H9 (cell line): ENCODE results near the gene CD300LG. TPM values are rescaled to one million over a fixed set of nuclear protein-coding genes. Genes with fewer than 3 reads are reported as not detected.
A peak's percentile ranks its signal among the peaks of the same experiment; 100 is the strongest.

Experiments used
- DNase-seq: peaks from one replicate; pipeline ENCODE4 v3.0.0-alpha.2; 2017
- H2AFZ ChIP-seq: one replicate; pipeline ENCODE4 v1.6.1; 2013; ENCODE audit warnings: mild to moderate bottlenecking, low read length, control low read depth, moderate library complexity
- H2AK5ac ChIP-seq: 2 replicates; pipeline ENCODE4 v1.6.1; 2013; ENCODE audit warnings: low read length, control low read depth, mixed read lengths; ENCODE audit not compliant: insufficient read length
- H2BK120ac ChIP-seq: one replicate; pipeline ENCODE4 v1.6.1; 2013; ENCODE audit warnings: low read depth, mild to moderate bottlenecking, low read length, control low read depth, inconsistent platforms; ENCODE audit not compliant: poor library complexity, severe bottlenecking
- H2BK12ac ChIP-seq: 2 replicates; pipeline ENCODE4 v1.6.1; 2013; ENCODE audit warnings: low read length, control low read depth, mixed read lengths, low read depth; ENCODE audit not compliant: insufficient read length
- H2BK15ac ChIP-seq: 2 replicates; pipeline ENCODE4 v1.6.1; 2013; ENCODE audit warnings: low read depth, low read length, control low read depth
- H2BK20ac ChIP-seq: one replicate; pipeline ENCODE4 v1.6.1; 2013; ENCODE audit warnings: low read depth, mild to moderate bottlenecking, low read length, control low read depth, inconsistent platforms; ENCODE audit not compliant: poor library complexity, severe bottlenecking
- H2BK5ac ChIP-seq: 2 replicates; pipeline ENCODE4 v1.6.1; 2013; ENCODE audit warnings: low read length, control low read depth, mixed read lengths; ENCODE audit not compliant: insufficient read length
- H3K14ac ChIP-seq: 2 replicates; pipeline ENCODE4 v1.6.1; 2013; ENCODE audit warnings: low read length, control low read depth; ENCODE audit not compliant: insufficient read depth
- H3K18ac ChIP-seq: 2 replicates; pipeline ENCODE4 v1.6.1; 2013; ENCODE audit warnings: low read depth, mild to moderate bottlenecking, mixed read lengths, low read length, control low read depth; ENCODE audit not compliant: insufficient read length
- H3K23ac ChIP-seq: 2 replicates; pipeline ENCODE4 v1.6.1; 2013; ENCODE audit warnings: low read length, control low read depth, mixed read lengths, low read depth; ENCODE audit not compliant: insufficient read length
- H3K23me2 ChIP-seq: 2 replicates; pipeline ENCODE4 v1.6.1; 2013; ENCODE audit warnings: low read depth, mild to moderate bottlenecking, mixed read lengths, low read length, control low read depth; ENCODE audit not compliant: insufficient read length, poor library complexity, severe bottlenecking
- H3K27ac ChIP-seq: 2 replicates; pipeline ENCODE4 v1.5.1; 2013; ENCODE audit warnings: low read length, control low read depth, mixed read lengths, low read depth; ENCODE audit not compliant: insufficient read length
- H3K27me3 ChIP-seq: 2 replicates; pipeline ENCODE4 v1.6.1; 2013; ENCODE audit warnings: low read length, control low read depth, inconsistent platforms; ENCODE audit not compliant: insufficient read depth
- H3K4ac ChIP-seq: 2 replicates; pipeline ENCODE4 v1.6.1; 2013; ENCODE audit warnings: low read depth, mild to moderate bottlenecking, control low read depth, inconsistent platforms, low read length, moderate library complexity
- H3K4me1 ChIP-seq: 2 replicates; pipeline ENCODE4 v1.6.1; 2013; ENCODE audit warnings: low read length, control low read depth, inconsistent platforms; ENCODE audit not compliant: insufficient read depth
- H3K4me2 ChIP-seq: 2 replicates; pipeline ENCODE4 v1.6.1; 2013; ENCODE audit warnings: low read length, control low read depth, mixed read lengths; ENCODE audit not compliant: insufficient read length, insufficient read depth
- H3K56ac ChIP-seq: 2 replicates; pipeline ENCODE4 v1.6.1; 2013; ENCODE audit warnings: low read depth, mild to moderate bottlenecking, mixed read lengths, low read length, control low read depth; ENCODE audit not compliant: insufficient read length
- H3K79me1 ChIP-seq: 2 replicates; pipeline ENCODE4 v1.6.1; 2013; ENCODE audit warnings: low read depth, mild to moderate bottlenecking, moderate library complexity, low read length, control low read depth, inconsistent platforms; ENCODE audit not compliant: insufficient read depth, poor library complexity, severe bottlenecking
- H3K79me2 ChIP-seq: 2 replicates; pipeline ENCODE4 v1.6.1; 2013; ENCODE audit warnings: low read length, control low read depth, inconsistent platforms; ENCODE audit not compliant: insufficient read depth
- H3K9ac ChIP-seq: 2 replicates; pipeline ENCODE4 v1.6.1; 2013; ENCODE audit warnings: low read length, control low read depth, mixed read lengths; ENCODE audit not compliant: insufficient read length; ENCODE audit errors: extremely low read depth
- H3K9me3 ChIP-seq: one replicate; pipeline ENCODE4 v1.6.1; 2013; ENCODE audit warnings: low read depth, low read length, inconsistent platforms; ENCODE audit not compliant: control insufficient read depth
- H3T11ph ChIP-seq: one replicate; pipeline ENCODE4 v1.6.1; 2013; ENCODE audit warnings: mild to moderate bottlenecking, low read length, control low read depth, inconsistent platforms
- H4K20me1 ChIP-seq: one replicate; pipeline ENCODE4 v1.6.1; 2013; ENCODE audit not compliant: control insufficient read depth, insufficient read length, insufficient read depth
- H4K5ac ChIP-seq: 2 replicates; pipeline ENCODE4 v1.6.1; 2013; ENCODE audit warnings: low read depth, mild to moderate bottlenecking, mixed read lengths, low read length, control low read depth; ENCODE audit not compliant: insufficient read length
- H4K8ac ChIP-seq: replicated peaks from 2 replicates; pipeline ENCODE4 v1.6.1; 2013; ENCODE audit warnings: low read length, control low read depth, mixed read lengths, low read depth; ENCODE audit not compliant: insufficient read length
- H4K91ac ChIP-seq: 2 replicates; pipeline ENCODE4 v1.6.1; 2013; ENCODE audit warnings: low read depth, mild to moderate bottlenecking, moderate library complexity, mixed read lengths, low read length, control low read depth; ENCODE audit not compliant: insufficient read length
- H3K27ac Mint-ChIP-seq, 3 experiments: 2 replicates in 2 of 3; 3 replicates in 1 of 3; pipeline ENCODE4 v1.8.0; 2020 to 2021; ENCODE audit warnings: mixed read lengths in 3 of 3, mild to moderate bottlenecking in 1 of 3, moderate library complexity in 1 of 3
- H3K27me3 Mint-ChIP-seq: 2 replicates; pipeline ENCODE4 v1.8.0; 2021; ENCODE audit warnings: low read depth, mild to moderate bottlenecking, moderate library complexity, mixed read lengths
- H3K36me3 Mint-ChIP-seq, 3 experiments: 2 replicates in 2 of 3; 3 replicates in 1 of 3; pipeline ENCODE4 v1.8.0; 2020 to 2021; ENCODE audit warnings: low read depth in 3 of 3, mixed read lengths in 3 of 3; ENCODE audit not compliant: insufficient read depth in 1 of 3
- H3K4me1 Mint-ChIP-seq, 2 experiments: 2 replicates each; pipeline ENCODE4 v1.8.0; 2020; ENCODE audit warnings: mixed read lengths in 2 of 2
- H3K4me3 Mint-ChIP-seq, 2 experiments: 2 replicates in 1 of 2; 3 replicates in 1 of 2; pipeline ENCODE4 v1.8.0; 2020 to 2021; ENCODE audit warnings: mild to moderate bottlenecking in 2 of 2, mixed read lengths in 2 of 2, moderate library complexity in 1 of 2
- H3K9me3 Mint-ChIP-seq, 2 experiments: 2 replicates in 1 of 2; 3 replicates in 1 of 2; pipeline ENCODE4 v1.8.0; 2020; ENCODE audit warnings: mild to moderate bottlenecking in 2 of 2, mixed read lengths in 2 of 2, moderate library complexity in 1 of 2
- CTCF ChIP-seq: fragments of 200-600 bp; sonication (generic); conservative IDR thresholded peaks from 3 replicates; pipeline ENCODE4 v1.8.0; 2021; ENCODE audit warnings: antibody characterized with exemption, mild to moderate bottlenecking
- WGBS: extraction: QIAGEN DNeasy Blood & Tissue Kit; methylation state at CpG from one replicate; pipeline ENCODE4 v1.1.7; 2013; ENCODE audit warnings: missing lambda C conversion rate, low lambda C conversion rate, mixed read lengths; ENCODE audit not compliant: insufficient read length; ENCODE audit errors: extremely low coverage; 5-methylcytosine and 5-hydroxymethylcytosine counted together
- total RNA-seq: library from RNA; stranded (reverse); gene quantifications from 2 replicates; pipeline ENCODE4 v1.2.1, GENCODE V29; 2021

Gene CD300LG
- total RNA-seq, 1 experiment from 2014 or later: not detected

- H3K23me2 ChIP-seq: no peaks in the 10 kb centered on the region
- no peak overlapping the region for H2BK120ac ChIP-seq
- no peak overlapping the region for H3K4me2 ChIP-seq
- H4K5ac ChIP-seq: no peak overlapping the region
- no peaks in the 10 kb centered on the region for H3K79me1 ChIP-seq
- no peak overlapping the region for H4K8ac ChIP-seq
- no peaks in the 10 kb centered on the region for H3K4me1 ChIP-seq
- no peak overlapping the region for H4K91ac ChIP-seq
- H3K56ac ChIP-seq: no peak overlapping the region
- H3K9me3 ChIP-seq: no peaks in the 10 kb centered on the region
- Mint-ChIP-seq H3K27ac (no peak overlapping the region), H3K4me3 (no peak overlapping the region), H3K4me1 (peaks cover 15 to 16% of the 10 kb centered on the region in 2 experiments), H3K36me3 (peaks cover 0 to 8% (median 2%) of the 10 kb centered on the region in 3 experiments; a peak in 6 of 7 replicates), H3K9me3 (no peaks in the 10 kb centered on the region), H3K27me3 (no peaks in the 10 kb centered on the region)
- no peaks in the 10 kb centered on the region for H3K27me3 ChIP-seq
- H3K27ac ChIP-seq: no peak overlapping the region
- H3K9ac ChIP-seq: no peak overlapping the region
- H4K20me1 ChIP-seq: no peaks in the 10 kb centered on the region
- H3K23ac ChIP-seq: peak overlapping the region; percentile 59
- no peak overlapping the region for H2BK20ac ChIP-seq
- H2AFZ ChIP-seq: no peak overlapping the region
- H3K4ac ChIP-seq: no peak overlapping the region
- no peak for DNase-seq
- H2BK12ac ChIP-seq: no peak overlapping the region
- no peak overlapping the region for H3K14ac ChIP-seq
- no CpG with 5 or more reads among the region's 5 CpGs for WGBS
- H3T11ph ChIP-seq: no peak overlapping the region
- H2BK15ac ChIP-seq: no peak overlapping the region
- H3K18ac ChIP-seq: no peak overlapping the region
- H3K79me2 ChIP-seq: no peaks in the 10 kb centered on the region
- TF ChIP-seq CTCF: no peak
- no peak overlapping the region for H2AK5ac ChIP-seq
- H2BK5ac ChIP-seq: peak overlapping the region; percentile 55
These were observed 36.2 kb upstream of the CD300LG start for GRCh38 chr17:43810823-43811222.
